GM10248 (cell line): Measurements from ENCODE around the gene HNRNPR.
"Not testable (repeated sequence)": the region's sequence is repeated elsewhere in the genome, so short reads cannot be mapped to it uniquely, and the experiment has no call there.

ENCODE experiments used
- CTCF ChIA-PET: fragments of 300-600 bp; sonication (Branson Sonifier 250); formaldehyde crosslinking; extraction: SDS; loops from one replicate; lab custom pipeline; 2021; ENCODE audit warnings: antibody characterized with exemption; lab: Yijun Ruan, JAX
- POLR2A ChIA-PET: fragments of 350-650 bp; sonication (Branson Sonifier 250); formaldehyde crosslinking; extraction: SDS; loops from one replicate; lab custom pipeline; 2020; ENCODE audit warnings: antibody characterized with exemption; lab: Yijun Ruan, JAX
- DNase-seq: peaks from one replicate; pipeline ENCODE4 v3.0.0; 2012; ENCODE audit errors: extremely low spot score
- CTCF ChIP-seq: IDR thresholded peaks from 2 replicates; pipeline ENCODE4 v1.5.1; 2012; ENCODE audit warnings: mild to moderate bottlenecking, low read depth; ENCODE audit errors: extremely low read depth, missing control alignments, control extremely low read depth

The HNRNPR gene

DNA sequence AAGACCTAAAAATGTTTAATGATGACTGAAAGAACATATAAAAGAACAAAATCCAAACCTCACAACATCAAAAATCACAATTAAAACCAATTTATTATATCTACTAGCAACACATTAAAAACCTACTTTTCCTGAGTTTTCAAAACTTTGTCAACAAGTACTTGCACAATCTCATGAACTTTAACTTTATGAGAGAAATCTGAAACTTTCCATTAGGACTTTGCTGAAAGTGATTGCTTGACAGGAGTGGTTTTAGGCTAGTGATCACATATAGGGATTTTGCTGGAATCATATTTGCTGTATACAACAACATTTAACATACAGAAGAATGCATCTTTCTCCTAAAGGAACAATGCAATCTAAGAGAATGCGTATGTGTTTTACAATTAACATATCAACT lies 13.2 kb downstream of the HNRNPR start:
- TF ChIP-seq CTCF: no peak
- ChIA-PET CTCF (no interaction called here), POLR2A (no interaction called here)
- DNase-seq: no peak

GRCh38 chr1:23325393-23325792 lies 18.7 kb downstream of the HNRNPR start:
- CTCF ChIA-PET: no interaction called here
- POLR2A ChIA-PET: no interaction called here

DNA sequence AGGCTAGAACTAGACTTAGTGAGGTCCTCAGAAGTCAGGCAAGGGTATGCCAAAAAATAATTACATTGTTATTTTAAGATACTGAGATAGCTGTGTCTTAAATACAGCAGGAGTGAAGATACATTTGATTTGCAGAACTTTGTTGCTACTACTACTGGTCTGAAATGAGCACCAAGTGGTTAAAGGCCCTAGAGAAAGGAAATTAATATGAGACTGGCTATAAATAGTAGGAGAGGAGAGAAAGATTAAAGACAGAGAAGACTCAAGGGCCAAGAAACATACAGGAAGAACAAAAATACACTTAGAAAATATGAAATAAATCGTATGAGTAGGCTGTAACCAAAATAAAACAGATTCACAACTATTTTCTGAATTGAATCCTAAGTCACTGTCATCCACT lies 21.3 kb downstream of the HNRNPR start:
- ChIA-PET POLR2A (no interaction called here), CTCF (no interaction called here)
- TF ChIP-seq CTCF: no peak
- DNase-seq: no peak

More at GRCh38 chr1:23325393-23325792, 18.7 kb downstream of the HNRNPR start:
- no peak for DNase-seq
- no peak for TF ChIP-seq CTCF

DNA sequence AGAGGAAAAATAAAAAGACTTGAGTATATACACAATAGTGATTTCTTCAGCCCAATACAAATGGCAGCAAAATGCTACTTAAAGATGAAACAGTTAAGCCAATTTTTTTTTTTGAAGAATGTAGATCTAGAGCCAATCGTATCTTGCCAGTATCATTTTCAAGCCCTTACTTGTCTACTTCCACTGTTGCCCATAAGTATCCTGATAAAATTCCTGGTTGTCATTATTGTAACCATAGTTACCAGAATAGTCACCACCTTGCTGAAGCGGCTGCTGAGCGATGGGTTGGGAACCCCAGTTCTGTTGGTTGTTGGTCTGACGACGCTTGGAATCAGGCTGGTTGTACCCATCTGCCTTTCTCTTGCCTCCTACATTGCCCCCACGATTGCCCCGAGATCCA lies 33.8 kb downstream of the HNRNPR start:
- POLR2A ChIA-PET, DNase-seq: not testable (repeated sequence)
- CTCF ChIA-PET: interaction anchor here (0.6 kb wide), 1 partner anchor 33 kb away, joined by 3 read pairs; no protein-coding TSS in a partner anchor

DNA sequence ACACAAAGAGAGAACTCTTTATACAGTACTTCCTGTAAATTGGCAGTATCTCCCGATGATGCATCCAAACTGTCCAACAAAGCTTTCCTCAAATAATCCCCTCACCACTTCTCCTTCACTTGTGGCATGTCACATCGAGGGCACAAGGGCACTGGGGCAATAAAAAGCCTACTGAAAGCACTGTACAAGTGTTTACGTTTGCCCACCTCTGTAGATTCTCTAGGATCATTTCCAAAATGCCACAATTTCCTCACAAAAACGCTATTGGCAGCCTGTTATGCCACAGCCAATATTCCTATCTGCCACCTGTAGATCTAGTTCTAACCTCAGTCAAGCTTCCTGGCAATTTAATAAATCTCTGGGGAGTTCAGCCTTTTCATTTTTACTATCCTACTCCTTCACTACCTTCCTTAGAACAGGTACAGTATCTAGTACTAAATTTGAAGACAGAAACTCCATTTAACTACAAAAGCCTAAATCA lies 39.9 kb downstream of the HNRNPR start:
- TF ChIP-seq CTCF: no peak
- no peak for DNase-seq
- ChIA-PET POLR2A (no interaction called here), CTCF (no interaction called here)

- no peak for TF ChIP-seq CTCF
- no peak for DNase-seq
- ChIA-PET CTCF (no interaction called here), POLR2A (no interaction called here)
Measured at GRCh38 chr1:23303524-23303923, 40.6 kb downstream of the HNRNPR start.

GRCh38 chr1:23296931-23297330 lies 47.2 kb downstream of the HNRNPR start:
- ChIA-PET CTCF (no interaction called here), POLR2A (no interaction called here)
- DNase-seq: no peak
- no peak for TF ChIP-seq CTCF
